HL-60 (cell line): ENCODE data around the gene CYP2D6.

Experiments used
- CTCF ChIP-seq: IDR thresholded peaks from one replicate; pipeline ENCODE4 v1.5.1; 2011; ENCODE audit warnings: low read length, control low read depth, inconsistent platforms; ENCODE audit not compliant: insufficient read depth
- GABPA ChIP-seq: IDR thresholded peaks from 2 replicates; pipeline ENCODE4 v1.6.1; 2012; ENCODE audit warnings: low read depth
- POLR2AphosphoS5 ChIP-seq: IDR thresholded peaks from 2 replicates; pipeline ENCODE4 v1.6.1; 2012; ENCODE audit warnings: low read depth

- TF ChIP-seq GABPA = no peak
- no peak for TF ChIP-seq CTCF
- TF ChIP-seq POLR2AphosphoS5 = no peak
Measured at GRCh38 chr22:42127606-42128005, 3.0 kb downstream of the CYP2D6 start.
